ENCODE results near the gene ATMIN. TPM values are rescaled to one million over a fixed set of nuclear protein-coding genes. Genes with fewer than 3 reads are reported as not detected.

The ATMIN gene
- total RNA-seq, 1 donor from 2014 or later: 27.1 TPM

DNA sequence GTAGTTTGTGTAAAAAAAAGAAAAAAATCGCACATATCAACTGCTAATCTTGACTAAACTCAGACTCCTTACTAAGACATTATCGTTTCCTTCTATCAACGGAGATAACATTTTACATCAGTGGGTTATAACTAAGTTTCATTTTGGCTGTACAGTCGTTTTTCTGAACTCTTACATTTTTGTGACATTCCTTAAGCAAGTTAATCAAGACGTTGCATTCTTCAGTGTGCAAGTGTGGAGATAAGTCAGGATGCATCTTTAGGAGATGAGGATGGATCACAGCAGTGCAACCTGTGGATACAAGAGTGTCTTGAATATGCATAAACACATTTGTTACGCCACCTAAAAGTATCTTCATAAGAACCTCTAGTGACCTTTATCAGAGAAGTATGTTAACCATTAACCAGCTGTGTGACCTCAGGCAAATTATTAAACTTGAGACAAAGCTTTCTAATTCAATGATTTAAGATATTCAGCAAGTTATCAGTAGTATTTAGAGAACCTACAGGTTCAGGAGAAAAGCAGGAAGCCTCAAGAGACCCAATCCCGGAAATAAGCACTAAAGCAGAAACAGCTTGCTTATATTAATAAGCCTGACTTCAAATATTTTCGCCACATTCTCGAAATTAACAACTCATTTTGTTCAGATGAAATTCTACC lies 38.4 kb upstream of the ATMIN start:
- Mint-ChIP-seq H3K4me1 (ENCODE audit: low read depth) (peaks cover 81% of the 10 kb centered on the region), H3K4me3 (ENCODE audit: low read depth) (peak overlapping the region; percentile 81), H3K27ac (peak overlapping the region; percentile 93), H3K9me3 (peaks cover 7% of the 10 kb centered on the region), H3K27me3 (ENCODE audit: low read depth) (no peaks in the 10 kb centered on the region), H3K36me3 (ENCODE audit: low read depth) (peaks cover 76% of the 10 kb centered on the region)
- intact Hi-C loops (cut with micrococcal nuclease): loop anchor here (1.0 to 10.0 kb wide), 3 partner anchors 10 to 1658 kb away; partner anchors contain the start of gene CENPN
- DNase-seq (ENCODE audit: low spot score): no peak

DNA sequence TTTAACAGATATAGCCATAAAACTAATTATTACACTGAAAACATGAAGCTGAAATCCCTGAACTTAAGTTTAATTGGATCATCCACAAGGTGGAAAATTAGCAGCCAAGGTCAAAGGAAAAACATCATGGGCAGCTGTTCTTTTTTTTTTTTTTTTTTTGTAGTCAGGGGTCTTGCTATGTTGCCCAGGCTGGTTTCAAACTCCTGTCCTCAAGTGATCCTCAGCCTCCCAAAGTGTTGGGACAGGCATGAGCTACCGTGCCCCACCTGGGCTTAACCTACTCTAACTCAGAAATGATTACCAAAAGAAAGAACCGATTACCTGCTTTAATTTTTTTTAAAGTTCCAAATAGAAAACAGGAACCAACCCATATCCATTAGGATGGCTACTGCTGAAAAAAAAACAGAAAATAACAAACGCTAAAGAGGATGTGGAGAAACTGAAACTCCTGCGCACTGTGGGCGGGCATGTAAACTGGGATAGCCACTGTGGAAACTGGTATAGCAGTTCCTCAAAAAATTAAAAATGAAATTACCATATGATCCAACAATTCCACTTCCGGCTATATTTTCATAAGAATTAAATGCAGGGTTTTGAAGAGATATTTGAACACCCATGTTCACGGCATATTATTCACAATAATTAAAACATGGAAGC lies 37.5 kb upstream of the ATMIN start:
- H3K4me3 Mint-ChIP-seq (ENCODE audit: low read depth): peak overlapping the region; percentile 45
- peaks cover 7% of the 10 kb centered on the region for H3K9me3 Mint-ChIP-seq
- intact Hi-C loops (cut with micrococcal nuclease): loop anchor here (1.0 to 10.0 kb wide), 3 partner anchors 9 to 1657 kb away; partner anchors contain the start of gene CENPN
- peak overlapping the region; percentile 62 for H3K27ac Mint-ChIP-seq
- DNase-seq (ENCODE audit: low spot score): no peak
- H3K4me1 Mint-ChIP-seq (ENCODE audit: low read depth): peaks cover 79% of the 10 kb centered on the region
- no peaks in the 10 kb centered on the region for H3K27me3 Mint-ChIP-seq (ENCODE audit: low read depth)
- H3K36me3 Mint-ChIP-seq (ENCODE audit: low read depth): peaks cover 75% of the 10 kb centered on the region

DNA sequence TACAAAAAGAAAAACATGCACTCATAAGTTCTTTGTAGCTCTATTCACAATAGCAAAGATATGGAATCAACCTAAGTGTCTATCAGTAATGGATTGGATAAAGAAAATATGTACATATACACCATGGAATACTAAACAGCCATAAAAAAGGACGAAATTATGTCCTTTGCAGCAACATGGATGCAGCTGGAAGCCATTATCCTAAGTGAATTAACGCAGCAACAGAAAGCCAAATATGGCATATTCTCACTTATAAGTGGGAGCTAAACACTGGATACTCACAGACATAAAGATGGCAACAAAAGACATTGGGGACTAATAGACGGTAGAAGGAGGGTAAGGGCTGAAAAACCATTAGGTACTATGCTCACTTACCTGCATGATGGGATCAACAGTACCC lies 34.8 kb upstream of the ATMIN start:
- no peak overlapping the region for H3K4me3 Mint-ChIP-seq (ENCODE audit: low read depth)
- H3K36me3 Mint-ChIP-seq (ENCODE audit: low read depth): peaks cover 69% of the 10 kb centered on the region
- H3K9me3 Mint-ChIP-seq: peaks cover 7% of the 10 kb centered on the region
- H3K4me1 Mint-ChIP-seq (ENCODE audit: low read depth): peaks cover 76% of the 10 kb centered on the region
- intact Hi-C loops (cut with micrococcal nuclease): loop anchor here (5.0 to 10.0 kb wide), 5 partner anchors 54 to 419 kb away; partner anchors contain the start of genes CDYL2 and GAN
- H3K27ac Mint-ChIP-seq: no peak overlapping the region
- no peaks in the 10 kb centered on the region for H3K27me3 Mint-ChIP-seq (ENCODE audit: low read depth)
- no peak for DNase-seq (ENCODE audit: low spot score)

DNA sequence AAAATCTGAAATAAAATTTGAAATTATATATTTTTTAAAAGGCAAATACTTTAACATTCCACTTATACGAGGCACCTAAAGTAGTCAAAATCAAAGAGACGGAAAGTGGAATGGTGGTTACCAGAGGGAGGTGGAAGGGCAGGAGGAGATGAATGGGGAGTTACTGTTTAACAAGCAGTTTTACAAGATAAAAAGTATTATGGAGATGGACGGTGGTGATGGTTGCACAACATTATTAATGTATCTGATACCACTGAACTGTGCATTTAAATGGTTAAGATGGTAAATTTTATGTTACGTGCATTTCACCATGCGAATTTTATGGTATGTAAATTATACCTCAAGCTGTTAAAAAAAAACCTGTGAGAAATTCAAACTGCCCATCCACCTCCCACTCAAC lies 34.3 kb upstream of the ATMIN start:
- intact Hi-C loops (cut with micrococcal nuclease): loop anchor here (5.0 to 10.0 kb wide), 5 partner anchors 54 to 419 kb away; partner anchors contain the start of genes CDYL2 and GAN
- Mint-ChIP-seq H3K27ac (no peak overlapping the region), H3K4me1 (ENCODE audit: low read depth) (peaks cover 73% of the 10 kb centered on the region), H3K9me3 (peaks cover 7% of the 10 kb centered on the region), H3K4me3 (ENCODE audit: low read depth) (no peak overlapping the region), H3K27me3 (ENCODE audit: low read depth) (no peaks in the 10 kb centered on the region), H3K36me3 (ENCODE audit: low read depth) (peaks cover 73% of the 10 kb centered on the region)
- DNase-seq (ENCODE audit: low spot score): no peak

DNA sequence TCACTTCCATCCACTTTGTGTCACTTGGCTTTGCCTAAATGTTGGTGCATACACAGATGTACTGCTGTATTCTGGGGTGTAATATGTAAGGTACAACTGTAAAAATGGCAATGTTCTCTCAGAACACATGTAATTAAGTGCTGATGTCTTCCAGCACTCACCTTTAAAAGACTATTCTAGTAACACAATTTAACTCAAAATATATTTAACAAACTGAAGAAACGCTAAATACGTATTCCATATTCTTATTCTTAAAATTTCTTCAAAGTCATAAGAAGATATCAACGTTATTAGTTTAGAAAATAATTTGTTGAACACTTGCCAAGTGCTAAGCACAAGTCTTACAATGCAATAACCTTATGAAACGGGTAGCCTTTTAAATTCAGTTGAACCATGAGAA lies 32.6 kb upstream of the ATMIN start:
- intact Hi-C loops (cut with micrococcal nuclease): loop anchor here (5.0 to 10.0 kb wide), 5 partner anchors 56 to 421 kb away; partner anchors contain the start of genes CDYL2 and GAN
- no peaks in the 10 kb centered on the region for H3K27me3 Mint-ChIP-seq (ENCODE audit: low read depth)
- H3K27ac Mint-ChIP-seq: peak overlapping the region; percentile 98
- H3K36me3 Mint-ChIP-seq (ENCODE audit: low read depth): peaks cover 65% of the 10 kb centered on the region
- H3K4me3 Mint-ChIP-seq (ENCODE audit: low read depth): peak overlapping the region; percentile 96
- peaks cover 62% of the 10 kb centered on the region for H3K4me1 Mint-ChIP-seq (ENCODE audit: low read depth)
- no peak for DNase-seq (ENCODE audit: low spot score)
- peaks cover 7% of the 10 kb centered on the region for H3K9me3 Mint-ChIP-seq

DNA sequence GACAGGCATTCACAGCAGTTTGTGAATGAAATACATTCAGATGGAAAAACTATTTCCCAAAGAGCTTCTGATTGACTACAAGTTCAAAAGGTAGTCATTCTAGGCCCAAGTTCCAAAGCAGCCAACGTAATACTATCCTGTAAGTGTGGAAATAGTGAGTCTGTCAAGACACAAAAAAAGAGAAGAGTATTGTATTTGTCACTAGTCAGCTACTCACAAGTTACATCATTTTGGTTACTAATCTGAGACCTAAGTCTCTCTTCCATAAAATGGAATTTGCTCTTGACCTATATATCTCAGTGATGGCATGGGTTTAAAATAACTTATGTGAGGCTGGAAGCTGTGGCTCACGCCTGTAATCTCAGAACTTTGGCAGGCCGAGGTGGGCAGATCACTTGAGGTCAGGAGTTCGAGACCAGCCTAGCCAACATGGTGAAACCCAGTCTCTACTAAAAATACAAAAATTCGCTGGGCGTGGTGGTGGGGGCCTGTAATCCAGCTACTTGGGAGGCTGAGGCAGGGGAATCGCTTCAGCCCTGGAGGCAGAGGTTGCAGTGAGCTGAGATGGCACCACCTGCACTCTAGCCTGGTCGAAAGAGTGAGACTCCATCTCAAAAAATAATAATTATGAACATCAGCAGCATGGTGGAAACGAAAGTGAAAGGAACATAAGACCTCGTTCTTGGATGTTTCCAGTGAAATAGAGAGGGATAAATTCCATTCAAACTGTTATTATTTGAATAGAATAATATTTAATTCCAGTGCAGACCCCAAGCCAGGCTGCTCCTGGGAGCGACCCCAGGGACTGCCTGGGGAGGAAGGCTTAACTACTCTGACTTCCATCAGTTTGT lies 31.8 kb upstream of the ATMIN start:
- intact Hi-C loops (cut with micrococcal nuclease): loop anchor here (5.0 to 10.0 kb wide), 5 partner anchors 57 to 422 kb away; partner anchors contain the start of genes CDYL2 and GAN
- Mint-ChIP-seq H3K4me3 (ENCODE audit: low read depth) (peak overlapping the region; percentile 96), H3K36me3 (ENCODE audit: low read depth) (peaks cover 64% of the 10 kb centered on the region), H3K4me1 (ENCODE audit: low read depth) (peaks cover 60% of the 10 kb centered on the region), H3K27me3 (ENCODE audit: low read depth) (no peaks in the 10 kb centered on the region), H3K27ac (peak overlapping the region; percentile 98), H3K9me3 (peaks cover 7% of the 10 kb centered on the region)
- DNase-seq (ENCODE audit: low spot score): no peak

DNA sequence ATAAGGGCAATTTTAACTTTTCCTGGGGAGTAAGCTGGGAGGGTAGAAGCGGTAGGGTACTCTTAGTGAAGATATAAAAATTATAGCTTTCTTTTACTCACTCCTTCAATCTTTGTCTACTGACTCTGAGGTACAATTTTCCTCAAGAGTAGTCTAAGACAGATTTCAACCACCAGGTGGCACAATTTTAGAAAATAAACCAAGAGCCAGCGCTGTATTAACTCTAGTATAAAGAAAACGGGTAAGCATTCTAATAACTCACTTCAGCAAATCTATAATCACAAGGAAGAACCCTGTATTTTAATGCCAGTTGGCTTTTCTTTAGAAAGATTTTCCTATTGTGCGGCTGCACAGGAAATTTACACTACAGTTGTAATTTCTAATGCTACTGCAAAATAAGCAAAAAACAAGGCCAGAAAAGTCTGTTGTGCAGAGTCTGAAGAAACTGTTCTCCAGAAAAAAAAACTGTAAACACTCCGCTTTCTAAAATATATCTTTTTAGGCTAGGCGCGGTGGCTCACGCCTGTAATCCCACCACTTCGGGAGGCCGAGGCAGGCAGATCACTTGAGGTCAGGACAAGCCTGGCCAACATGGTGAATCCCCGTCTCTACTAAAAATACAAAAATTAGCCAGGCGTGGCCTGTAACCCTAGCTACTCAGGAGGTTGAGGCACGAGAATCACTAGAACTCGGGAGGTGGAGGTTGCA lies 30.8 kb upstream of the ATMIN start:
- DNase-seq (ENCODE audit: low spot score): no peak
- peaks cover 64% of the 10 kb centered on the region for H3K36me3 Mint-ChIP-seq (ENCODE audit: low read depth)
- intact Hi-C loops (cut with micrococcal nuclease): loop anchor here (5.0 to 10.0 kb wide), 6 partner anchors 57 to 613 kb away; partner anchors contain the start of genes CDYL2 and GAN
- H3K27ac Mint-ChIP-seq: peak overlapping the region; percentile 98
- H3K4me3 Mint-ChIP-seq (ENCODE audit: low read depth): peak overlapping the region; percentile 96
- H3K4me1 Mint-ChIP-seq (ENCODE audit: low read depth): peaks cover 57% of the 10 kb centered on the region
- no peaks in the 10 kb centered on the region for H3K27me3 Mint-ChIP-seq (ENCODE audit: low read depth)
- peaks cover 7% of the 10 kb centered on the region for H3K9me3 Mint-ChIP-seq

DNA sequence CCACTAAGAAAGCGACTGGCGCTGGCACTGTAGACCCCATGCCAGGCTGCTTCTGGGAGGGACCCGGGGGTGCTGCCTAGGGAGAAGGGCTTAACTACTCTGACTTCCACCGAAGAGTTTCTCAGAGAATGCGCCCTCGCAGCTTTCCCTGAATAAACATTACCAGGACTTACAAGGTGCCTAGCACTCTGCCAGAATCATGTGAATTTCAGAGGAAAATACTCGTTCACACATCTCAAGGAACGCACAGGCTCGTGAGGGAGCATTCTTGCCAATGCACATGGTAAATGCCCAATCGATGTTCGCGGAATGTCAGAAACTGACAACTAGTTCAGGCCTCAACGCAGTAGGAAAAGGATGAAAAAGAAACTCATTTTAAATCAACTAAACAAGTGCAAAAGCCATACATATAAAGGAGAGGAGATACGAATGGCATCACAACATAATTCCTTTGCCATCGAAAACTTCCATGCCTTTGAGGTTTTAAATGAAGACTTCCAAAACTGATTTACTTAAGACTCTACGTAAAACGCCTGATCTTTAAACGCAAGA lies 30.0 kb upstream of the ATMIN start:
- Mint-ChIP-seq H3K4me3 (ENCODE audit: low read depth) (peak overlapping the region; percentile 96), H3K4me1 (ENCODE audit: low read depth) (peaks cover 52% of the 10 kb centered on the region), H3K27ac (peak overlapping the region; percentile 100), H3K9me3 (peaks cover 3% of the 10 kb centered on the region), H3K36me3 (ENCODE audit: low read depth) (peaks cover 59% of the 10 kb centered on the region), H3K27me3 (ENCODE audit: low read depth) (no peaks in the 10 kb centered on the region)
- intact Hi-C loops (cut with micrococcal nuclease): loop anchor here (5.0 to 10.0 kb wide), 4 partner anchors 201 to 612 kb away; partner anchors contain the start of genes CDYL2 and GAN
- no peak for DNase-seq (ENCODE audit: low spot score)

DNA sequence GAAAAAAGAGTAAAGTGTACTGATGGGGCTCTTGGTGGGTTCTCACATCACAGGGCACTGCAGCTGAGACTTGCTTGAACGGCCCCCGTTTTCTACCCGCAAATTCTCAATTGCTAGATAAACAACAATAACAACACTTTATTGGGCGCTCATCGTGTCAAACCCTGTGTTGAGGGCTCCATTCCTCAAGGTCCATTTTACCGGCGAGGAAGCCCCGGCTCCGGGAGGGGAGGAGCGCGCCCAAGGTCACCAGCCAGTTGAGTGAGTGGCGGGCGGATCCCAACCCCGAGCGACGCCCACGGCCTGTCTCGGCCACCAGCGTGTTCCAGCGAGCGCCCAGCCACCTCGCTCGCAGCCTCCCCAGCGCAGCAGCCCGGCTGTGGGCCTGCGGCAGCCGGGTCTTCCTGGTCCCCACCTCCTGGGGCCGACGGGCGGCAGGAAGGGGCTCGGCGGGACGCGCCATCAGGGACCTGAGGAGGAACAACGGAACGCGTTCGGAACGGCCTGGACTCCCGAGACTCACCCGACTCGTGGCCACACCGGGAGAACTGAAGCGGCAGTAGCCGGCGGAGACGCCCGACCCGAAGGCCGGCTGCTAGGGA lies 29.3 kb upstream of the ATMIN start:
- Mint-ChIP-seq H3K4me3 (ENCODE audit: low read depth) (peak overlapping the region; percentile 96), H3K4me1 (ENCODE audit: low read depth) (peaks cover 53% of the 10 kb centered on the region), H3K9me3 (no peaks in the 10 kb centered on the region), H3K36me3 (ENCODE audit: low read depth) (peaks cover 61% of the 10 kb centered on the region), H3K27ac (peak overlapping the region; percentile 100), H3K27me3 (ENCODE audit: low read depth) (no peaks in the 10 kb centered on the region)
- intact Hi-C loops (cut with micrococcal nuclease): loop anchor here (5.0 to 10.0 kb wide), 4 partner anchors 202 to 611 kb away; partner anchors contain the start of genes CDYL2 and GAN
- peak; percentile 73 for DNase-seq (ENCODE audit: low spot score)

DNA sequence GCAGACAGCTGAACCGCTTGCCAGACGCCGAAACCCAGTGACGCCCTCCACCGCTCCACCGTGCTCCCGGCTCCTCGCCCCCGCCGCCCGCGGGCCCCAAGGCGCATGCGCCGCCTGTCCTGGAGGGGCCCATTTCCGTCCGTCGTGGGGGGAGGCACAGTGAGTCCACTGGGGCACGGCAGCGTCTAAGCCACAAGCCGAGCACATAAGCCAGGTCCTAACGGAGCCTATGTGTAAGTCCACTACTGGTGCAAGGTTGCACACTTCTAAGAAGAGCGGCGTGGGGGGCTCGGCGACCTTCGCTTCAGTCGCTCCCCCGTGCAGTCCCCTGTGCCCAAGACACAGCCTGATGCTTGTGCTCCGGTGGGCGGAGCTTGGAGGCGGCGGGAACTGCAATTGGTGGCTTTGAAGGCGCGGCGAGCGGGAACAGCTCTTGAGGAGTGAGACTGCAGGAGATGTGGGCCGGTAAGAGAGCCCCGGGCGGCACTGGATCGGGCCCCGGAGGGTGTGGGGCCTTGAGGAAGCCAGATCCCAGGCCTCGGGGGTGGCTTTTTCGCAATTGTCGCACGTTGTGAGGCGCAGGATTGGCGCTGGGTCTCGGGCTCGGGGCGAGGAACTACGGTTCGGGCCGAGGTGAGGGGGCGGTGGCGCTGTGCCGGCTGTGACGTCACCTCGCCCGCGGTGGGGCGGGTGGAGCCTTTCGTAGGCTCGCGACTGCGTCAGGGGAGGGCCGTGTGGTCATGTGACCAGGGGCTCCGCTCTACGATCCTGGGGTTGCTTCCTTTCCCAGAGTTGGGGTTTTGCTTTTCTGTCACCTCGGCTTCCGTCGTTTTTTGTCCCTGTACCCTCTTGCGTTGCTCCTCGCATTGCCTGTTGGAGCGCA lies 28.6 kb upstream of the ATMIN start, which contains the start of the genes CENPN and CMC2:
TSS of gene CENPN (plus strand) at position 402 of the 883 bp plus-strand sequence. CDS start 4,726 bp downstream, outside the sequence.
TSS of gene CMC2 (minus strand) at position 73 of the 883 bp plus-strand sequence. CDS start 9,491 bp downstream, outside the sequence.
- Mint-ChIP-seq H3K27me3 (ENCODE audit: low read depth) (no peaks in the 10 kb centered on the region), H3K4me1 (ENCODE audit: low read depth) (peaks cover 46% of the 10 kb centered on the region), H3K27ac (peak within 1 kb of the TSS; percentile 100), H3K9me3 (no peaks in the 10 kb centered on the region), H3K4me3 (ENCODE audit: low read depth) (peak within 1 kb of the TSS; percentile 96), H3K36me3 (ENCODE audit: low read depth) (peaks cover 59% of the 10 kb centered on the region)
- DNase-seq (ENCODE audit: low spot score): peak; percentile 98
- intact Hi-C loops (cut with micrococcal nuclease): loop anchor here (1.0 to 10.0 kb wide), 8 partner anchors 10 to 610 kb away; partner anchors contain the start of genes ATMIN, C16orf46, CDYL2 and GAN

Data from activated T-helper 2 cell treated with anti-CD3 and anti-CD28 coated beads, Interferon-gamma antibody, Interleukin-2, Interleukin-4, amounts not matched to agents 10 μg/mL and 5 μg/mL and 100 μg/mL, durations not matched to agents 14 hours and 24 hours and 36 hours (primary cell).